ENCODE results near the gene PKP1. TPM values are rescaled to one million over a fixed set of nuclear protein-coding genes. Genes with fewer than 3 reads are reported as not detected.
A peak's percentile ranks its signal among the peaks of the same experiment; 100 is the strongest.

PKP1 gene
- polyA plus RNA-seq, 1 experiment: 0.05 TPM

DNA sequence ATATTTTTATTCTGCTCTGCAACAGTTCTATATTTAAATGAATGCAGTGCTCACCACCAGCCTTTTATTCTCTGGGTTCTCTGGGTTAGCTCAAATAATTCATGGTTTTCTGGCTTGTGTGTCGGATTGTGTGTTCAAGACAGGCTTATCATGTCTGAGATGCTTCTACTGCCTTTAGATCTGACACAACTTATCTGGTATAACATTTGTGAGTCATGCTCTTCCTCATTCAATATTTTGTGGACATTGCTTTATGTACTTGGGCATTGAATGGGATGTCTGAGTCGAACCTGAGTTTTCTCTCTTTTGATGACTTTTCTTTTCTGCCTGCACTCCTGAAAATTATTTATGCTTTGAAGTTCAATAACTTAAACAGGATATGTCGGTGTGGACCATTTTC is 17.6 kb upstream of the PKP1 start:
- TF ChIP-seq, protein P1, sequence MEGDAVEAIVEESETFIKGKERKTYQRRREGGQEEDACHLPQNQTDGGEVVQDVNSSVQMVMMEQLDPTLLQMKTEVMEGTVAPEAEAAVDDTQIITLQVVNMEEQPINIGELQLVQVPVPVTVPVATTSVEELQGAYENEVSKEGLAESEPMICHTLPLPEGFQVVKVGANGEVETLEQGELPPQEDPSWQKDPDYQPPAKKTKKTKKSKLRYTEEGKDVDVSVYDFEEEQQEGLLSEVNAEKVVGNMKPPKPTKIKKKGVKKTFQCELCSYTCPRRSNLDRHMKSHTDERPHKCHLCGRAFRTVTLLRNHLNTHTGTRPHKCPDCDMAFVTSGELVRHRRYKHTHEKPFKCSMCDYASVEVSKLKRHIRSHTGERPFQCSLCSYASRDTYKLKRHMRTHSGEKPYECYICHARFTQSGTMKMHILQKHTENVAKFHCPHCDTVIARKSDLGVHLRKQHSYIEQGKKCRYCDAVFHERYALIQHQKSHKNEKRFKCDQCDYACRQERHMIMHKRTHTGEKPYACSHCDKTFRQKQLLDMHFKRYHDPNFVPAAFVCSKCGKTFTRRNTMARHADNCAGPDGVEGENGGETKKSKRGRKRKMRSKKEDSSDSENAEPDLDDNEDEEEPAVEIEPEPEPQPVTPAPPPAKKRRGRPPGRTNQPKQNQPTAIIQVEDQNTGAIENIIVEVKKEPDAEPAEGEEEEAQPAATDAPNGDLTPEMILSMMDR (IDR thresholded peaks at IDR 0.05; ENCODE audit: insufficient read depth, low read depth, low read length): no peak
- H3K36me3 ChIP-seq (ENCODE audit: control insufficient read depth, insufficient read depth, low read length): no peaks in the 10 kb centered on the region
- DNase-seq (ENCODE audit: low read depth): no peak
- POLR2A ChIA-PET: no interaction called here
- CTCF ChIA-PET: interaction anchor here (2.1 to 7.6 kb wide), 4 partner anchors 11 to 96 kb away, joined by 6 to 60 read pairs (median 12); no protein-coding TSS in a partner anchor
- no peaks in the 10 kb centered on the region for H3K27me3 ChIP-seq (ENCODE audit: control insufficient read depth, insufficient read depth, low read length)
- H3K4me3 ChIP-seq (ENCODE audit: low read depth, low read length): no peak overlapping the region

DNA sequence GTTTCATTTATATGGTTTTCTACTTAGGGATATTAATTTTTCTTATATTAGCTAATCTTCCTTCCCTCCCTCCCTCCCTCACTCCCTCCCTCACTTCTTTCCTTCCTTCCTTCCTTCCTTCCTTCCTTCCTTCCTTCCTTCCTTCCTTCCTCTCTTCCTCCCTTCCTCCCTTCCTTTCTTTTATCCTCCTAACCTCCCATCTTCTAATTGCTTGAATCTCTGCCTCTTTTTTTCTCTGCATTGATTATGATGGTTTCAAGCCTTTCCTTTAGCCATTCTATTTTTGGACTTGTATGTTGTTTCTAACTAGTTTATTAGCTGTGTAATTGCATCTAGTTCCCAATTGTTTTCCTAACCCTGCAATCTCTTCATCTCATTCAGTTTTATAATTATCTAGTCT is 17.0 kb upstream of the PKP1 start:
- ChIA-PET POLR2A (no interaction called here), CTCF (interaction anchor here (1.2 to 2.6 kb wide), 5 partner anchors 12 to 96 kb away, joined by 3 to 13 read pairs (median 6); no protein-coding TSS in a partner anchor)
- DNase-seq (ENCODE audit: low read depth): no peak
- Histone ChIP-seq H3K4me3 (ENCODE audit: low read depth, low read length) (no peak overlapping the region), H3K36me3 (ENCODE audit: control insufficient read depth, insufficient read depth, low read length) (no peaks in the 10 kb centered on the region), H3K27me3 (ENCODE audit: control insufficient read depth, insufficient read depth, low read length) (no peaks in the 10 kb centered on the region)
- TF ChIP-seq, protein P1 (IDR thresholded peaks at IDR 0.05; ENCODE audit: insufficient read depth, low read depth, low read length): no peak

DNA sequence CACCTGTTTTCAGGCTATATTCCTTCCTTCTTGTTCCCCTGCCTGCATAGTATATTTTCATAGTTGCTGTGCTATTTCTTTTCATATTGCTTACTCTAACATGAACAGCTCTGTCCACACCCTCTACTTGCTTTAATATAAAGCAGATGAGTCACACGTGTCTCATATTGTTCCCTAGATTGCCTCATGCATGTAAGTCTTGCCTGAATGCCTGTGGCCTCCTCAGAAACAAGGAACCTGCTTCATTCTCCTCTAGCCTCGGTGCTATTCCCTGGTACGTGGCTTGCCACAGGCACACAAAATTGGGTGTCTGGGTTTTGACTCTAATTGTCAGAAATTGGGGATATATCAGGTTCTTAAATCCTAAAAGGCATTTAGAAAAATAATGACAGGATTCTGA is 16.5 kb upstream of the PKP1 start:
- TF ChIP-seq, protein P1 (IDR thresholded peaks at IDR 0.05; ENCODE audit: insufficient read depth, low read depth, low read length): no peak
- no peaks in the 10 kb centered on the region for H3K36me3 ChIP-seq (ENCODE audit: control insufficient read depth, insufficient read depth, low read length)
- no peak overlapping the region for H3K4me3 ChIP-seq (ENCODE audit: low read depth, low read length)
- CTCF ChIA-PET: interaction anchor here (1.2 to 2.6 kb wide), 5 partner anchors 12 to 95 kb away, joined by 3 to 13 read pairs (median 6); no protein-coding TSS in a partner anchor
- POLR2A ChIA-PET: interaction anchor here (0.6 kb wide), 1 partner anchor 41 kb away, joined by 3 read pairs; no protein-coding TSS in a partner anchor
- DNase-seq (ENCODE audit: low read depth): peak; percentile 64
- no peaks in the 10 kb centered on the region for H3K27me3 ChIP-seq (ENCODE audit: control insufficient read depth, insufficient read depth, low read length)

DNA sequence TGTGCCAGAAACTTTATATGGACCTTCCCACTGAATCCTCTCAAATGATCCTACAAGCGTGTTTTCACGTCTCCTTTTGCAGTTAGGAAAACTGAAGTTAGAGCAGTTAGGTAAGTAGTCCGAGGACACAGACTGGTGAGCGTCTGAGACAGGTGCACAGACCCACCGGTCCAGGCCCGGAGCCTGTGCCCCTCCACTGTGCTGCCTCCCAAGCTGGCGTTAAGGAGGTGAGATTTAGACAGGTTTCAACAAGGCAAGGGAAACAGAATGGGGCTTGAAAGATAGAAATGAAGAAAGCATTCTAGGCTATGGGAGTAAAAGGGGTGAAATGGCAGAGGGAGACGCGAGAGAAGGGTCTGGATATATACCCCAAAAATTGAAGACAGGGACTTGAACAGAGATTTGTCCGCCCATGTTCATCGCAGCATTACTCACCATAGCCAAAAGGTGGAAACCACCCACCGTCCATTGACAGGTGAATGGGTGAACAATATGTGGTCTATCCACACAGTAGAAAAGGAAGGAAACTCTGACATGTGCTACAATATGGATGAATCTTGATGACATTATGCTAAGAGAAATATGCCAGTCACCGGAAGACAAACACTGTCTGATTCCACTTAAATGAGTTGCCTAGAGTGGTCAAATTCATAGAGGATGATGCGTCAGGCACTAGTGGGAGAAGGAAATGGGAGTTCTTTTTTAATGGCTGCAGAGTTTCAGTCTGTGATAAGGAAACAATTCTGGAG is 15.7 kb upstream of the PKP1 start:
- Histone ChIP-seq H3K27me3 (ENCODE audit: control insufficient read depth, insufficient read depth, low read length) (no peaks in the 10 kb centered on the region), H3K36me3 (ENCODE audit: control insufficient read depth, insufficient read depth, low read length) (no peaks in the 10 kb centered on the region), H3K4me3 (ENCODE audit: low read depth, low read length) (no peak overlapping the region)
- TF ChIP-seq, protein P1 (IDR thresholded peaks at IDR 0.05; ENCODE audit: insufficient read depth, low read depth, low read length): no peak
- POLR2A ChIA-PET: interaction anchor here (0.6 kb wide), 1 partner anchor 41 kb away, joined by 3 read pairs; no protein-coding TSS in a partner anchor
- CTCF ChIA-PET: interaction anchor here (2.1 to 2.6 kb wide), 4 partner anchors 13 to 94 kb away, joined by 6 to 13 read pairs (median 9); no protein-coding TSS in a partner anchor
- no peak for DNase-seq (ENCODE audit: low read depth)

DNA sequence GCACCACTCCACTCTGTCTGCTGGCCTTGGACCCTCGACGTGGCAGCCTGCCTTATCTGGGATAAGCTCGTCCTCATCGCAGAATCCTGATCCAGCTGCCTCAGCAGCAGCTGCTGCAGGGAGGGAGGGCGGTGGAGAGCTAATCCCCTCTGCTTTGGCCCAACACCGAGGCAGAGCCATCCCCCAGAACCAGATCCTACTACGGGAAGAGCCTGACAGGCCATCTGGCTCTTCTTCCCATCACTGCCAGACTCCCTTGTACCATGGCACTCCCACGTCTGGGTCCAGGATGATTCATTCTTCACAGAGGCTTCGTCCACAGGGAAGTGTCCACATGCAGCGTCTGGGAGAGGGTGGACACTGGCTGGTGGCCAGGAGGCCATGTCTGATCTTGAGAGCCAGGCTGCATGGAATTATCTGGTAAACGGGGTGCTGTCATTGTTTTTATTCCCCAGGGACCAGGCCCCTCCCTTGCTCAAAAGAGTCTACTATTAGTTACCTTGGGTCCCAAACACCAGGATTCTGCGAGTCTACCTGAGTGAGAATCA is 14.6 kb upstream of the PKP1 start:
- peak; percentile 12 for DNase-seq (ENCODE audit: low read depth)
- ChIA-PET CTCF (interaction anchor here (1.0 kb wide), 1 partner anchor 167 kb away, joined by 3 read pairs; no protein-coding TSS in a partner anchor), POLR2A (no interaction called here)
- Histone ChIP-seq H3K4me3 (ENCODE audit: low read depth, low read length) (no peak overlapping the region), H3K27me3 (ENCODE audit: control insufficient read depth, insufficient read depth, low read length) (no peaks in the 10 kb centered on the region), H3K36me3 (ENCODE audit: control insufficient read depth, insufficient read depth, low read length) (no peaks in the 10 kb centered on the region)
- TF ChIP-seq, protein P1 (IDR thresholded peaks at IDR 0.05; ENCODE audit: insufficient read depth, low read depth, low read length): no peak

Measured in BJ (cell line).